Astrocyte of the cerebellum (primary cell): ENCODE measurements around the gene CDH4.

Source experiments
- DNase-seq: peaks from one replicate; pipeline ENCODE4 v3.0.0-alpha.2; 2011; ENCODE audit warnings: low read depth
- H3K4me3 ChIP-seq: 2 replicates; pipeline ENCODE4 v1.5.1; 2011; ENCODE audit warnings: mild to moderate bottlenecking, low read depth, low read length, moderate library complexity
- CTCF ChIP-seq: IDR thresholded peaks from 2 replicates; pipeline ENCODE4 v1.5.1; 2012; ENCODE audit warnings: low read length, low read depth, moderate library complexity, mild to moderate bottlenecking; ENCODE audit errors: missing control alignments
- in situ Hi-C: cut with HindIII; loops from 2 replicates; pipeline ENCODE4 v1.10.0; 2017; ENCODE audit warnings: low sequenced_read_pairs

Gene CDH4

GRCh38 chr20:61860260-61860987, 608.4 kb downstream of the CDH4 start:
- no peak overlapping the region for H3K4me3 ChIP-seq
- no peak for TF ChIP-seq CTCF
- in situ Hi-C loops: no loop called here
- no peak for DNase-seq

GRCh38 chr20:61861054-61861841, 609.2 kb downstream of the CDH4 start:
- no peak for TF ChIP-seq CTCF
- in situ Hi-C loops: no loop called here
- DNase-seq: no peak
- H3K4me3 ChIP-seq: no peak overlapping the region

- TF ChIP-seq CTCF: no peak
- in situ Hi-C loops: no loop called here
- no peak overlapping the region for H3K4me3 ChIP-seq
- no peak for DNase-seq
These were observed 609.8 kb downstream of the CDH4 start for GRCh38 chr20:61861858-61862257.

GRCh38 chr20:61862881-61863280, 610.8 kb downstream of the CDH4 start:
- H3K4me3 ChIP-seq: no peak overlapping the region
- DNase-seq: no peak
- TF ChIP-seq CTCF: no peak
- in situ Hi-C loops: no loop called here

GRCh38 chr20:61864481-61864880, 612.4 kb downstream of the CDH4 start:
- in situ Hi-C loops: no loop called here
- no peak for TF ChIP-seq CTCF
- no peak for DNase-seq

GRCh38 chr20:61865353-61865752, 613.3 kb downstream of the CDH4 start:
- in situ Hi-C loops: no loop called here
- H3K4me3 ChIP-seq: no peak overlapping the region
- no peak for TF ChIP-seq CTCF
- DNase-seq: no peak

More at GRCh38 chr20:61864481-61864880, 612.4 kb downstream of the CDH4 start:
- no peak overlapping the region for H3K4me3 ChIP-seq
